Activated naive CD8-positive, alpha-beta T cell treated with anti-CD3 and anti-CD28 coated beads, Interleukin-2, amount 10 ng/mL, durations not matched to agents 7 days and 5 days (primary cell): ENCODE results near the gene CNMD. TPM values are rescaled to one million over a fixed set of nuclear protein-coding genes. Genes with fewer than 3 reads are reported as not detected.
A peak's percentile ranks its signal among the peaks of the same experiment; 100 is the strongest.

Experiments
- ATAC-seq: fragments of 150-1000 bp; cut with Tn5 transposase; one replicate; pipeline ENCODE4 v1.10.0; 2021; ENCODE audit warnings: low read depth, moderate library complexity
- POLR2A ChIA-PET: fragments of 350-600 bp; sonication (Branson Sonifier 250); formaldehyde crosslinking; loops from one replicate; lab custom pipeline; 2021; ENCODE audit warnings: antibody characterized with exemption; lab: Charles Lee
- DNase-seq: peaks from one replicate; pipeline ENCODE4 v3.0.0; 2021
- H3K27ac Mint-ChIP-seq: one replicate; pipeline ENCODE4 v1.8.0; 2022; ENCODE audit warnings: mild to moderate bottlenecking, mixed read lengths
- H3K27me3 Mint-ChIP-seq: one replicate; pipeline ENCODE4 v1.8.0; 2022; ENCODE audit warnings: mild to moderate bottlenecking, moderate library complexity, mixed read lengths
- H3K36me3 Mint-ChIP-seq: one replicate; pipeline ENCODE4 v1.8.0; 2021; ENCODE audit warnings: mild to moderate bottlenecking, mixed read lengths
- H3K4me1 Mint-ChIP-seq: one replicate; pipeline ENCODE4 v1.8.0; 2021; ENCODE audit warnings: mixed read lengths
- H3K4me3 Mint-ChIP-seq: one replicate; pipeline ENCODE4 v1.8.0; 2022; ENCODE audit warnings: mild to moderate bottlenecking, moderate library complexity, mixed read lengths
- H3K9me3 Mint-ChIP-seq: one replicate; pipeline ENCODE4 v1.8.0; 2021; ENCODE audit warnings: mixed read lengths
- total RNA-seq, 2 experiments: library from RNA; stranded (reverse); gene quantifications; one replicate each; pipeline ENCODE4 v1.2.3, GENCODE V29; 2021

Gene CNMD
- not detected for total RNA-seq

- POLR2A ChIA-PET, result no interaction called here
- Mint-ChIP-seq H3K27me3 (peaks cover 41% of the 10 kb centered on the region), H3K4me3 (peak within 1 kb of the TSS; percentile 66), H3K36me3 (no peaks in the 10 kb centered on the region), H3K4me1 (peaks cover 3% of the 10 kb centered on the region), H3K27ac (peak within 1 kb of the TSS; percentile 14), H3K9me3 (no peaks in the 10 kb centered on the region)
- DNase-seq, result no peak
- ATAC-seq, result no peak
Measured at GRCh38 chr13:52739468-52740071, at the start of gene CNMD. Gene CNMD (minus strand): TSS chr13:52739820. CDS start chr13:52739701, 119 bp downstream.

- Mint-ChIP-seq H3K36me3 (no peaks in the 10 kb centered on the region), H3K4me1 (no peaks in the 10 kb centered on the region), H3K27ac (no peak overlapping the region), H3K4me3 (no peak overlapping the region), H3K9me3 (no peaks in the 10 kb centered on the region), H3K27me3 (peaks cover 4% of the 10 kb centered on the region)
- ATAC-seq (no peak), DNase-seq (no peak)
- POLR2A ChIA-PET, result no interaction called here
Measured at GRCh38 chr13:52788011-52788410, 48.4 kb upstream of the CNMD start.

DNA sequence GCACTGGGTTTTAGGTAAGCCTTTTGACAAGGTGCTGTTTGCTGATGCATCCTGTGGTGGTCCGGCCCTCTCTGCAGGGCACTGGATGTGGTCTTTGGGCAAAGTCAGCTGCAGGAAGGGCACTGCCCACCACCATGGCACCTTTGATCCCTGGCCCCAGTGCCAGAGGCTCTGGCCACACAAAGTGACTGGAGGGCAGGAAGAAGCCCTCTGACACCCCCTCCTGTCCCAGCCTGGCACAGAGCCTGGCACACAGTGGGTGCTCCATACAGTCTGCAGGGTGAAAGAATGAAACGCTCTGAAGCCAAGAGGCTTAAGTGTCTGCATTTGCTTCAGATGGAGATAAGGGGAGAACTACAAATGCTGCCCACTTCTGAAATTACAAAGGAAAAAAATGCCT is 47.6 kb upstream of the CNMD start:
- Mint-ChIP-seq H3K27me3 (peaks cover 2% of the 10 kb centered on the region), H3K9me3 (no peaks in the 10 kb centered on the region), H3K4me3 (no peak overlapping the region), H3K36me3 (no peaks in the 10 kb centered on the region), H3K27ac (no peak overlapping the region), H3K4me1 (no peaks in the 10 kb centered on the region)
- POLR2A ChIA-PET, result no interaction called here
- ATAC-seq (no peak), DNase-seq (no peak)

DNA sequence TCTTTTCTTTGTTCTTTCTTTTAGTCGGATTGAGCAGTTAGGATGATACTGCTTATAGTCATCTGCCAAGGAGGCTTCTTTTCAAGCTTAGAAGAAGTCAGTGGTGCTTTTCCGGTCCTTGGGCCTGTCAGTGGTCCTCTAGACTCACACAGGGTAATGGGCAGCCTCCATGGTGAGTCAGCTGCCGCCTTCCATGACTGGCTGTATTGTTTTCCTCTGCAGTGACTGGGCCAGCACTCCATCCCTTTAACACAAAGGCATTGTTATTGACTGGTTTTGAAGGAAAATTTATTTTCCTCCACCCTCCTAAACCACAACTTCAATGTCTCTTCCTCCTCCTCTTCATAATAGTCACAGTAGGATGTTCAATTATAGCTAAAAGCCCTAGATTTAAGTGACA is 47.1 kb upstream of the CNMD start:
- POLR2A ChIA-PET, result no interaction called here
- no peaks in the 10 kb centered on the region for H3K4me1 Mint-ChIP-seq
- no peaks in the 10 kb centered on the region for H3K9me3 Mint-ChIP-seq
- peaks cover 2% of the 10 kb centered on the region for H3K27me3 Mint-ChIP-seq
- H3K27ac Mint-ChIP-seq, result no peak overlapping the region
- no peak for DNase-seq
- no peak overlapping the region for H3K4me3 Mint-ChIP-seq
- ATAC-seq, result no peak
- no peaks in the 10 kb centered on the region for H3K36me3 Mint-ChIP-seq

DNA sequence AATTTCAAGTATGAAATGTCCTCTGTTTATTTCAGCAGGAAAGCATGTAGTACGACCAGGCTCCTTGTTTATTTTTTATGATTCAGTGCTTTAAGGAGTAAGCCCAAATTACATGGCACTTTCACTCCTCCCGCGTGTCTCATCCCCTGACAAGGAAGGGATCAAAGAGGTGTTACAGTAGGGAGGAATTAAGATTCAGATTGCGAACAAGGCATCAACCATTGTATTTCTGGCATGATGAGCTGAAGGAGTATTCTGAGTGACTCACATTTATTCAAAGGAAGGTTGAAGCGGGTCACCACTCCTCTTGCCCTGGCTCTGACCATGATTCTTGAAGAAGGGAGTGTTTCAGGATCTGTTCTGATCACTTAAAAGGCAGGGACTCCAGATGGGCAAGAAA is 46.1 kb upstream of the CNMD start:
- no peaks in the 10 kb centered on the region for H3K9me3 Mint-ChIP-seq
- no peak overlapping the region for H3K4me3 Mint-ChIP-seq
- ATAC-seq, result no peak
- DNase-seq, result no peak
- peaks cover 2% of the 10 kb centered on the region for H3K27me3 Mint-ChIP-seq
- H3K36me3 Mint-ChIP-seq, result no peaks in the 10 kb centered on the region
- no peaks in the 10 kb centered on the region for H3K4me1 Mint-ChIP-seq
- H3K27ac Mint-ChIP-seq, result no peak overlapping the region
- POLR2A ChIA-PET, result no interaction called here

- no peak for ATAC-seq
- Mint-ChIP-seq H3K27me3 (peaks cover 2% of the 10 kb centered on the region), H3K27ac (no peak overlapping the region), H3K4me3 (no peak overlapping the region), H3K36me3 (no peaks in the 10 kb centered on the region), H3K9me3 (no peaks in the 10 kb centered on the region), H3K4me1 (no peaks in the 10 kb centered on the region)
- POLR2A ChIA-PET, result no interaction called here
- DNase-seq, result no peak
Measured at GRCh38 chr13:52784591-52785340, 45.1 kb upstream of the CNMD start.

DNA sequence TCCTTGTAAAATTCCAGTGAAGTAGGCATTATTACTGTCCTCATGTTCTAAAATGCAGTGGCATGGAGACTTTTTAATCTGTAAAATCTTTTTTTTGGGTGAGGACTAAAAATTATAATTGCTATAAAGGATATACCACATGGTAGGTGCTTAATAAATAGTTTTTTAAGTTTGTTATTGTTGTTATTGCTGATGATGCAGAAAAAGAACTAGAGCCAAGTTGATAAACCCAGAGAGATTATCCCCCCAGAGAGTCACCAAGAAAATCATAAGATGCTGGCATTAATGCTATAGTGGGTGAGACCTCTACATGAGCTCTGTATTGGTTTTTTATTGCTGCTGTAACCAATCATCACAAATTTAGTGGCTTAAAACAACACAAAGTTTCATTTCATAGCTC is 44.3 kb upstream of the CNMD start:
- Mint-ChIP-seq H3K4me1 (no peaks in the 10 kb centered on the region), H3K9me3 (no peaks in the 10 kb centered on the region), H3K27me3 (peaks cover 2% of the 10 kb centered on the region), H3K27ac (no peak overlapping the region), H3K36me3 (no peaks in the 10 kb centered on the region), H3K4me3 (no peak overlapping the region)
- DNase-seq (no peak), ATAC-seq (no peak)
- POLR2A ChIA-PET, result no interaction called here

- H3K9me3 Mint-ChIP-seq, result no peaks in the 10 kb centered on the region
- no peaks in the 10 kb centered on the region for H3K36me3 Mint-ChIP-seq
- H3K4me3 Mint-ChIP-seq, result no peak overlapping the region
- H3K4me1 Mint-ChIP-seq, result no peaks in the 10 kb centered on the region
- POLR2A ChIA-PET, result no interaction called here
- DNase-seq (no peak), ATAC-seq (no peak)
- no peaks in the 10 kb centered on the region for H3K27me3 Mint-ChIP-seq
- no peak overlapping the region for H3K27ac Mint-ChIP-seq
Measured at GRCh38 chr13:52782471-52783448, 43.1 kb upstream of the CNMD start.

GRCh38 chr13:52780611-52781010 is 41.0 kb upstream of the CNMD start:
- DNase-seq (no peak), ATAC-seq (no peak)
- Mint-ChIP-seq H3K4me3 (no peak overlapping the region), H3K27me3 (no peaks in the 10 kb centered on the region), H3K9me3 (no peaks in the 10 kb centered on the region), H3K27ac (no peak overlapping the region), H3K36me3 (no peaks in the 10 kb centered on the region), H3K4me1 (no peaks in the 10 kb centered on the region)
- POLR2A ChIA-PET, result no interaction called here

- Mint-ChIP-seq H3K27ac (no peak overlapping the region), H3K4me3 (no peak overlapping the region), H3K9me3 (no peaks in the 10 kb centered on the region), H3K4me1 (no peaks in the 10 kb centered on the region), H3K36me3 (no peaks in the 10 kb centered on the region), H3K27me3 (no peaks in the 10 kb centered on the region)
- no peak for ATAC-seq
- DNase-seq, result no peak
- POLR2A ChIA-PET, result no interaction called here
Measured at GRCh38 chr13:52780092-52780491, 40.5 kb upstream of the CNMD start.

- no peak overlapping the region for H3K27ac Mint-ChIP-seq
- DNase-seq (no peak), ATAC-seq (no peak)
- POLR2A ChIA-PET, result no interaction called here
- H3K36me3 Mint-ChIP-seq, result no peaks in the 10 kb centered on the region
- H3K4me1 Mint-ChIP-seq, result no peaks in the 10 kb centered on the region
- no peaks in the 10 kb centered on the region for H3K27me3 Mint-ChIP-seq
- H3K9me3 Mint-ChIP-seq, result no peaks in the 10 kb centered on the region
- no peak overlapping the region for H3K4me3 Mint-ChIP-seq
Measured at GRCh38 chr13:52779103-52779502, 39.5 kb upstream of the CNMD start.

GRCh38 chr13:52776726-52777125 is 37.1 kb upstream of the CNMD start:
- no peak overlapping the region for H3K27ac Mint-ChIP-seq
- ATAC-seq, result no peak
- H3K4me1 Mint-ChIP-seq, result no peaks in the 10 kb centered on the region
- POLR2A ChIA-PET, result no interaction called here
- no peak for DNase-seq
- no peaks in the 10 kb centered on the region for H3K27me3 Mint-ChIP-seq
- no peaks in the 10 kb centered on the region for H3K9me3 Mint-ChIP-seq
- H3K36me3 Mint-ChIP-seq, result no peaks in the 10 kb centered on the region
- no peak overlapping the region for H3K4me3 Mint-ChIP-seq

GRCh38 chr13:52775511-52775910 is 35.9 kb upstream of the CNMD start:
- DNase-seq, result no peak
- Mint-ChIP-seq H3K9me3 (no peaks in the 10 kb centered on the region), H3K27ac (no peak overlapping the region), H3K4me1 (no peaks in the 10 kb centered on the region), H3K27me3 (no peaks in the 10 kb centered on the region), H3K36me3 (no peaks in the 10 kb centered on the region), H3K4me3 (no peak overlapping the region)
- POLR2A ChIA-PET, result no interaction called here
- no peak for ATAC-seq
